Left ventricle myocardium inferior (tissue), 1 donor: ENCODE data around the gene TNNC1. TPM values are rescaled to one million over a fixed set of nuclear protein-coding genes. Genes with fewer than 3 reads are reported as not detected.

ENCODE experiments used
- DNase-seq: peaks from one replicate; pipeline ENCODE4 v3.0.0-alpha.2; 2020
- H3K27ac ChIP-seq: fragments of 200-600 bp; replicated peaks from 2 replicates; pipeline ENCODE4 v1.8.0; 2021
- H3K27me3 ChIP-seq: fragments of 200-600 bp; 2 replicates; pipeline ENCODE4 v1.8.0; 2021; ENCODE audit warnings: low read depth
- H3K36me3 ChIP-seq: fragments of 200-600 bp; 2 replicates; pipeline ENCODE4 v1.8.0; 2021
- H3K4me1 ChIP-seq: fragments of 200-600 bp; 2 replicates; pipeline ENCODE4 v1.8.0; 2021
- H3K4me3 ChIP-seq: fragments of 200-600 bp; 2 replicates; pipeline ENCODE4 v1.8.0; 2021; ENCODE audit warnings: mild to moderate bottlenecking, moderate library complexity
- H3K9me3 ChIP-seq: fragments of 200-600 bp; replicated peaks from 2 replicates; pipeline ENCODE4 v1.8.0; 2021
- intact Hi-C: fragments of 100-400 bp; cut with micrococcal nuclease; formaldehyde crosslinking; loops from one replicate; pipeline ENCODE4 v1.11.0; 2022
- total RNA-seq: library from RNA; stranded (reverse); fragmentation: NEBNext Ultra II Directional; extraction: Animal tissue kit (Norgen Biotek cat#: 25700); gene quantifications from one replicate; pipeline ENCODE4 v1.2.1, GENCODE V29; 2021
- TF ChIP-seq, protein P1 (sequence below): fragments of 200-600 bp; IDR thresholded peaks from 2 replicates; pipeline ENCODE4 v1.8.0; 2021; ENCODE audit warnings: antibody characterized with exemption, mild to moderate bottlenecking, borderline replicate concordance
- donor health status: DM: no; HTN: yes; CAD: no; lungs with severe emphysema.

Gene TNNC1
- total RNA-seq, 1 donor from 2014 or later, result 8,962 TPM

DNA sequence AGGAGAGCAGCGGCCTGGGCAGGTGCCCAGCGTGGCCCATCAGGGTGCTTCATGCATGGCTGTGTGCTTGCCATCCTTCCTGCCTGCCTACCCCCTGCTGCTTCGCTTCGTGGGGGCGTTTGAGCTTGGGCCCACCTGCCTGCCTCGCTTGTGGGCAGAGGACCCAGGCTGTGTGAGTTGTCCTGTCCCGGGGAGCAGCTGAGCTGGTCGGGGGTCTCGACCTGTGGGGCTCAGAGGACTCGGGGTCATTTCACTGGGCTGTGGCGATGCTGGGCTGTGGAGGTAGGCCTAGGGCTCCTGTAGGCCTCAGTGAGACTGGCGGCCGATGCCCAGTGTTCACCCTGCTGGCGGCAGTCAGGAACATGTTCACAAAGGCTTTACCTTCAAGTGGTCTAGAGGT is 29.2 kb upstream of the TNNC1 start:
- H3K27me3 ChIP-seq, result no peaks in the 10 kb centered on the region
- H3K36me3 ChIP-seq, result peaks cover 76% of the 10 kb centered on the region
- intact Hi-C loops, result no loop called here
- TF ChIP-seq, protein P1, sequence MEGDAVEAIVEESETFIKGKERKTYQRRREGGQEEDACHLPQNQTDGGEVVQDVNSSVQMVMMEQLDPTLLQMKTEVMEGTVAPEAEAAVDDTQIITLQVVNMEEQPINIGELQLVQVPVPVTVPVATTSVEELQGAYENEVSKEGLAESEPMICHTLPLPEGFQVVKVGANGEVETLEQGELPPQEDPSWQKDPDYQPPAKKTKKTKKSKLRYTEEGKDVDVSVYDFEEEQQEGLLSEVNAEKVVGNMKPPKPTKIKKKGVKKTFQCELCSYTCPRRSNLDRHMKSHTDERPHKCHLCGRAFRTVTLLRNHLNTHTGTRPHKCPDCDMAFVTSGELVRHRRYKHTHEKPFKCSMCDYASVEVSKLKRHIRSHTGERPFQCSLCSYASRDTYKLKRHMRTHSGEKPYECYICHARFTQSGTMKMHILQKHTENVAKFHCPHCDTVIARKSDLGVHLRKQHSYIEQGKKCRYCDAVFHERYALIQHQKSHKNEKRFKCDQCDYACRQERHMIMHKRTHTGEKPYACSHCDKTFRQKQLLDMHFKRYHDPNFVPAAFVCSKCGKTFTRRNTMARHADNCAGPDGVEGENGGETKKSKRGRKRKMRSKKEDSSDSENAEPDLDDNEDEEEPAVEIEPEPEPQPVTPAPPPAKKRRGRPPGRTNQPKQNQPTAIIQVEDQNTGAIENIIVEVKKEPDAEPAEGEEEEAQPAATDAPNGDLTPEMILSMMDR, result no peak
- no peak for DNase-seq
- no peaks in the 10 kb centered on the region for H3K9me3 ChIP-seq
- H3K27ac ChIP-seq, result peak overlapping the region; percentile 85
- no peak overlapping the region for H3K4me3 ChIP-seq
- peaks cover 43% of the 10 kb centered on the region for H3K4me1 ChIP-seq

DNA sequence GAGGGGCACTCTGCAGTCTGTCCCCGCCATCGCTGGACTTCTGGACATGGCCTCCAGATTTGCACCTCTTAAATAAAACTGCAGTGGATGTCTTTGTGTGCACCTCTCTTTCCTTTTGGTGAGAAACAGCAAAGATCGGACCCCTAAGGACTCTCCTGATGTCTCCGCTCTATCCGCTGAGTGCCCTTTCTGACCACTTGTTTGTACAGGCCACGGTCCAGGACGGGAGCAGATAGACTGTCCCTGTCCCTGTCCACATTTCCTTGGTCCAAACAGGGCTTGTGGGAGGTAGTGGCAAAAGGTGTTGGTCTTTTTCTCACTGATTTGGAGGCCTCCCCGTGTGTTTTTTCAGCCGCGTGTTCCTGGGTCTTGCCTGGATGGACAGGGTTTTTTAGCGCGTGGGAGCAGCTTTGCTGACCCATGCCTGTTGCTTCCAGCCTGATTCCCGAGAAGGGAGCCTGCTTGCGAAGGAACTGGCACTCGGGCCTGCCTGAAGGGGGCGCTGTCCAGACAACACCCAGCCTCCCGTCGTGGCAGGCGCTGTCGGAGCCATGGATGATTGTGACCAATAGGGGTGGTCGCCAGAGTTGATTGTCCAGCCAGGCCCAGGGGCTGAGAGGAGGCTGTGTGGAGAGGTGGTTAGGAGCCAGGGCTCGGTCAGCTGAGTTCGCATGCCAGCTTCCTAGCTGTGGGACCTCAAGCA is 28.1 kb upstream of the TNNC1 start:
- H3K27ac ChIP-seq, result no peak overlapping the region
- intact Hi-C loops, result no loop called here
- no peaks in the 10 kb centered on the region for H3K9me3 ChIP-seq
- TF ChIP-seq, protein P1, result peak; percentile 34
- no peaks in the 10 kb centered on the region for H3K27me3 ChIP-seq
- peaks cover 76% of the 10 kb centered on the region for H3K36me3 ChIP-seq
- no peak for DNase-seq
- no peak overlapping the region for H3K4me3 ChIP-seq
- H3K4me1 ChIP-seq, result peaks cover 43% of the 10 kb centered on the region

DNA sequence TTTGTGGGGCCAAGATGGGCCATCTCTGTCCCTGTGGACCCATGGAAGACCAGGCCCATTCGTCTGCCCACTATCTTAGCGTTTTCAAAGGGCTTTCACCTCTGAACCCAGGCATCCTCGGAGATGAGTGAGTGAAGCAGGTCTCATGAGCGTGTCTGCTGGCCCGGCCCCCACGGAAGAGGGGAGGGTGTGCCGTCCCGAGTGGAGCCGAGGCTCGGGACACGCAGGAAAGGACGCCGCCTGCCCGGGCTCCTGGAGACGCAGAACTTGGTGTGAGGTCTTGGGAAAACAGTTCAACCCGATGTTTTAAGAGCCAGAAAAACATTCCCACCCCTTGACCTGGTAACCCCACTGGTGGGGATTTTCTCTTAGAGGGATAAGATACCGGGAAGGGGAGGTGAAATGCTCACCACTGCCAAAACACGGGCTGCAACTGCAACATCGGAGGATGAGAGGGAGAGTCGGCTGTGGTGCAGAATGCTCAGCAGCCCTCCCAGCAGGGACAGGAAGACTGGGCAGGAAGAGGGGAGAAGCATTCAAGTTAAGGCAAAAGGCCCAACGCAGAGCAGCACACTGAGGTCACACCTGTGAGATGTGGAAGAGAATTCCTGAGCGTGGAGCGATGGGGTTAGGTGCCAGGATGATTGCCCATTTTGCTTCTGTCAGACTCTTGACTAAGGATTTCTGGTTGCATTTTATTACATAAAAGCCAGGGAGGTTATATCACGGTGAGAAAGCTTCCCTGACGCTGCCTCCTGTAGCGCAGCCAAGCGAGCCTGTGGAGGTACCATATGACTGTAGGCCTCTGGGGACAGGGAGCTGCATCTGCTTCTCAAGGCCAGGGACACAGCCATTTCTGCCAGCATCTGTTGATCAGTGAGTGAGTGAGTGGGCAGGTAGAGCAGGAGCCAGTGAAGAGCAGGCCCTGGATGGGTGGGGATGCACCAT is 27.2 kb upstream of the TNNC1 start:
- H3K4me3 ChIP-seq, result peak overlapping the region; percentile 21

GRCh38 chr3:52479877-52480575 is 26.2 kb upstream of the TNNC1 start:
- Histone ChIP-seq H3K27ac (peak overlapping the region; percentile 30), H3K4me1 (peaks cover 36% of the 10 kb centered on the region), H3K36me3 (peaks cover 80% of the 10 kb centered on the region), H3K9me3 (no peaks in the 10 kb centered on the region), H3K27me3 (no peaks in the 10 kb centered on the region), H3K4me3 (peak overlapping the region; percentile 21)
- intact Hi-C loops, result loop anchor here (10.0 kb wide), 1 partner anchor 65 kb away; no protein-coding TSS in a partner anchor
- TF ChIP-seq, protein P1, result no peak
- no peak for DNase-seq

More for the DNA sequence above, 27.2 kb upstream of the TNNC1 start:
- TF ChIP-seq, protein P1, result no peak
- DNase-seq, result no peak
- Histone ChIP-seq H3K27me3 (no peaks in the 10 kb centered on the region), H3K4me1 (peaks cover 43% of the 10 kb centered on the region), H3K36me3 (peaks cover 76% of the 10 kb centered on the region), H3K9me3 (no peaks in the 10 kb centered on the region), H3K27ac (peak overlapping the region; percentile 30)
- intact Hi-C loops, result no loop called here
